ENCODE measurements around the gene KLHL35.

DNA sequence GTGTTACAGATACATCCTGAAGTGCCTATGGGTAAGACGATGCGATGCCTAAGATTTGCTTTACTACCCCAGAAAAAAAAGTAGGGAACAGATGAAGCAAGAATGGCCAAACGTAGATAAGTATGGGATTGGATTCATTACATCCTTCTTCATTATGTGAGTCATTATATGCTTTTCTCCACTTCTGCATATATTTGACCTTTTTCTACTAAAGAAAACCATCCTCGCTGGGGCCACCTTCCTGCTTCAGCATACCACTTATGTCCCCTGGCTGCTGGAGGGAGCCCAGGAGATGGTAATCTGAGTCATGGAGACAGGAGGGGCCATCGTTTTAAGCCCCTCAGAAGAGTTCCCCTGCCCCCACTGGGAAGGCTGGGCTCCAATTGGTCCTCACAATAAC is 14.4 kb upstream of the KLHL35 start:
- TF ChIP-seq, protein P1, sequence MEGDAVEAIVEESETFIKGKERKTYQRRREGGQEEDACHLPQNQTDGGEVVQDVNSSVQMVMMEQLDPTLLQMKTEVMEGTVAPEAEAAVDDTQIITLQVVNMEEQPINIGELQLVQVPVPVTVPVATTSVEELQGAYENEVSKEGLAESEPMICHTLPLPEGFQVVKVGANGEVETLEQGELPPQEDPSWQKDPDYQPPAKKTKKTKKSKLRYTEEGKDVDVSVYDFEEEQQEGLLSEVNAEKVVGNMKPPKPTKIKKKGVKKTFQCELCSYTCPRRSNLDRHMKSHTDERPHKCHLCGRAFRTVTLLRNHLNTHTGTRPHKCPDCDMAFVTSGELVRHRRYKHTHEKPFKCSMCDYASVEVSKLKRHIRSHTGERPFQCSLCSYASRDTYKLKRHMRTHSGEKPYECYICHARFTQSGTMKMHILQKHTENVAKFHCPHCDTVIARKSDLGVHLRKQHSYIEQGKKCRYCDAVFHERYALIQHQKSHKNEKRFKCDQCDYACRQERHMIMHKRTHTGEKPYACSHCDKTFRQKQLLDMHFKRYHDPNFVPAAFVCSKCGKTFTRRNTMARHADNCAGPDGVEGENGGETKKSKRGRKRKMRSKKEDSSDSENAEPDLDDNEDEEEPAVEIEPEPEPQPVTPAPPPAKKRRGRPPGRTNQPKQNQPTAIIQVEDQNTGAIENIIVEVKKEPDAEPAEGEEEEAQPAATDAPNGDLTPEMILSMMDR (IDR thresholded peaks at IDR 0.05; ENCODE audit: low read depth, low read length, poor library complexity, severe bottlenecking) = no peak
- TF ChIP-seq EZH2phosphoT487 (IDR thresholded peaks at IDR 0.05; ENCODE audit: borderline replicate concordance, low read length) = no peak
